Measurements from ENCODE around the gene FNTB.

Gene FNTB

DNA sequence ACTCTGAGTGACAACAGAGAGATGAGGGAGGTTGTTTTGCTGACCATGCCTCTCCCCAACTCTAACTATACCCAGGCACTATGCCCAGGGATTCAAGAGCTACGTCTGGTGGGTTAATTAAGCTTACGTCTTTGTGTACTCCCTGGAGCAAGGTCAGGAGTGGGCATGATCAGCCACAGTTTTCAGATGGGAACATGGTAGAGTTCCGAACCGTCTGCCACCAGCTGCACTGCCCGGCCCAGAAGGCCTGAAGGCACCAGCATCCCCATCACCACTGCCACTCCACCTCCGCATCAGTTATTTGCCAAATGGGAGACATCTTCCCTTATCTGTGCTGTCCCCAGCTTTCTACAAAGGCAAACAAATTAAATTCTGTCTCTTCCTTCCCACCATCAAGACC is 33.0 kb upstream of the FNTB start:
- H3K27ac ChIP-seq, result no peak overlapping the region
- TF ChIP-seq, protein P1, sequence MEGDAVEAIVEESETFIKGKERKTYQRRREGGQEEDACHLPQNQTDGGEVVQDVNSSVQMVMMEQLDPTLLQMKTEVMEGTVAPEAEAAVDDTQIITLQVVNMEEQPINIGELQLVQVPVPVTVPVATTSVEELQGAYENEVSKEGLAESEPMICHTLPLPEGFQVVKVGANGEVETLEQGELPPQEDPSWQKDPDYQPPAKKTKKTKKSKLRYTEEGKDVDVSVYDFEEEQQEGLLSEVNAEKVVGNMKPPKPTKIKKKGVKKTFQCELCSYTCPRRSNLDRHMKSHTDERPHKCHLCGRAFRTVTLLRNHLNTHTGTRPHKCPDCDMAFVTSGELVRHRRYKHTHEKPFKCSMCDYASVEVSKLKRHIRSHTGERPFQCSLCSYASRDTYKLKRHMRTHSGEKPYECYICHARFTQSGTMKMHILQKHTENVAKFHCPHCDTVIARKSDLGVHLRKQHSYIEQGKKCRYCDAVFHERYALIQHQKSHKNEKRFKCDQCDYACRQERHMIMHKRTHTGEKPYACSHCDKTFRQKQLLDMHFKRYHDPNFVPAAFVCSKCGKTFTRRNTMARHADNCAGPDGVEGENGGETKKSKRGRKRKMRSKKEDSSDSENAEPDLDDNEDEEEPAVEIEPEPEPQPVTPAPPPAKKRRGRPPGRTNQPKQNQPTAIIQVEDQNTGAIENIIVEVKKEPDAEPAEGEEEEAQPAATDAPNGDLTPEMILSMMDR (conservative IDR thresholded peaks at IDR 0.05), result no peak

DNA sequence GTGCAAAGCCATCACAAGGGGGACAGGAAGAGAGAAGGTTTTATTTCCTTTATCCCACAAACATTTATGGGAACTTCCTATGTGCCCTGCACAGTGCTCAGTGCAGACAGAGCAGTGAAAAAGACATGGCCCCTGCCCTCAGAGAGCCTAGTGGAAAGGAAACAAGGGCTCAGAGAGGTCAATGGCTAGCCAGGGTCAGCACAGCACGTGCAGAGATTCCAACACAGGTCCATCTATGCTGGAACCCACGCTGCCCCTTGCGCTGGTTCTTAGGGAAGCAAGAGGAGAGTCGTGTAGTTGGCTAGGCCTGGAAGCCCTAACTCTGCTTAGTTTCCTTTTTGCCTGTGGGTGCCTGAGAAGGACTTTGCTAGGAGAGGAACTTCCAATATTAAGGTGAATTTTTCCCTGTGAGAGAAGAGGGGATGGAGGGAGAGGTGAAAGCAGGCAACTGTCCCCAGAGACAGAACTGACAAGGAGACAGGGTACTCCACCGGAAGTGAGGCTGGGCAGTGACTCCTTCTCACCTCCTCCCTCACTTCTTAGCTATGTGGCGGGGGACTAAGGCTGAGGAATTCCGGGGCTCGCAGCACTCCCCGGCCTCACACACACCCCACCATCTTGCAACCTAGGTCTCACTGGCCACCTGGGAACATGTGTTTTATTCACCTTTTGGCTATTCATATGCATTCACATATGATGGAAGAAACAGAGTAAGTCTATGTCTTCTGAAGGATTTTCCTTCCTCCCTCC is 32.0 kb upstream of the FNTB start:
- no peak overlapping the region for H3K27ac ChIP-seq
- TF ChIP-seq ZFX (IDR thresholded peaks at IDR 0.05), result no peak
- TF ChIP-seq, protein P1 (conservative IDR thresholded peaks at IDR 0.05), result no peak

DNA sequence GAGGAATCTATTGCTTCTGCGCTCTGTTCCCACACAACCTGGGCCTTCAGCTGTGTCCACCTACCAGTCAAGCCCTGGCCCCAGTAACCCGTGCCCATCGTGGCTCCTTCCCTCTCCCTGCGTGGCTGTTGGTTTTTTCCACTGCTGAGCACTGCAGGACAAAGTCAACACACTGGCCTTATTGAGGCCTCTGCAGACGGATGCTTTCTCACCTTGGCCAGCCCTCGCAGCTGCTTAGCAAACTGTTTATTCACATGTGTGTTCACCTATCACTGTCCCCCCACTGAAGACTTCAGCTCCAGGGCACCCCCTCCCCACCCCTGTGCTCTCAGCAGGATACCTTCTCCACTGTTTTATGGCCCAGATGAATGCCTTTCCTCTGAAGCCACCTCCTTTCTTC is 31.4 kb upstream of the FNTB start:
- H3K27ac ChIP-seq, result no peak overlapping the region
- TF ChIP-seq, protein P1 (conservative IDR thresholded peaks at IDR 0.05), result no peak
- TF ChIP-seq ZFX (IDR thresholded peaks at IDR 0.05), result no peak

DNA sequence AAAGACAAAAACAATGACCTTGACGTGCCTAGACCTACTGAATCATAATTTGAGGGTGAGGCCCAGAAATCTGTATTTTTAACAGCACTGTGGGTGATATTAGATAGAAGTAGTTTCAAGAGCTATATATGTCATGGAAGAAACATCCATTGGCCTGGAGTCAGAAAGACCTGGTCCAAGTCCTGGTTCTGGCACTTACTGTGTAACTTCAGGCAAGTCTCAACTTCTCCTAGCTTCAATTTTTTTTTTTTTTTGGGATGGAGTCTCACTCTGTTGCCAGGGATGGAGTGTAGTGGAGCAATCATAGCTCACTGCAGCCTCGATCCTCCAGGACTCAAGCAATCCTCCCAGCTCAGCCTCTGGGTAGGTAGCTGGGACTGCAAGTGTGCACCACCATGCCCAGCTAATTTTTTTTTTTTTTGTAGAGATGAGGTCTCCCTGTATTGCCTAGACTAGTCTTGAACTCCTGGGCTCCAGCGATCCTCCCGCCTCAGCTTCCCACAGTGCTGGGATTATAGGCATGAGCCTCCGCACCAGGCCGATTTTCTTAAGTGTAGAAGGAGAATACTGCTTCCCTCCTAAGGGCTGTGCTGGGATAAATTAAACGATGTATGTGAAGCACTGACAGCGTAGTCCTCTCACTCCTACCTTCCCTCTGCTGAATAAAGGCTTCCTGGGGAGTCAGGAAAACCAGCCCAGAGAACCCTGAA is 29.8 kb upstream of the FNTB start:
- no peak overlapping the region for H3K27ac ChIP-seq
- TF ChIP-seq, protein P1 (conservative IDR thresholded peaks at IDR 0.05), result no peak
- no peak for TF ChIP-seq ZFX (IDR thresholded peaks at IDR 0.05)

DNA sequence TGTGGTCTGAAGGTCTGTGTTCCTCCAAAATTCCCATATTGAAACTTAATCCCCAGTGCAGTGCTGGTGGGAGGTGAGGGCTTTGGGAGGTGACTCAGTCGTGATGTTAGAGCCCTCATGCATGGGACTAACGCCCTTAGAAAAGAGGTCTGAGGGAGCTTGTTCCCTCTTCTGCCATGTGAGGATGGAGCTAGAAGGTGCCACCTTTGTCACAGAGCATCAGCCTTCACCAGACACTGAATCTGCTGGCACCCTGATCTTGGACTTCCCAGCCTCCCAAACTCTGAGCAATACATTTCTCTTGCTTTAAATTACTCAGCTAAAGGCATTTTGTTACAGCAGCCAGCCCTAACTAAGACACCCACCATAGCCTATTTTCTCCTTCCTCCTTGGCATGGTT is 28.5 kb upstream of the FNTB start:
- H3K27ac ChIP-seq, result no peak overlapping the region
- TF ChIP-seq ZFX (IDR thresholded peaks at IDR 0.05), result no peak
- TF ChIP-seq, protein P1 (conservative IDR thresholded peaks at IDR 0.05), result no peak

DNA sequence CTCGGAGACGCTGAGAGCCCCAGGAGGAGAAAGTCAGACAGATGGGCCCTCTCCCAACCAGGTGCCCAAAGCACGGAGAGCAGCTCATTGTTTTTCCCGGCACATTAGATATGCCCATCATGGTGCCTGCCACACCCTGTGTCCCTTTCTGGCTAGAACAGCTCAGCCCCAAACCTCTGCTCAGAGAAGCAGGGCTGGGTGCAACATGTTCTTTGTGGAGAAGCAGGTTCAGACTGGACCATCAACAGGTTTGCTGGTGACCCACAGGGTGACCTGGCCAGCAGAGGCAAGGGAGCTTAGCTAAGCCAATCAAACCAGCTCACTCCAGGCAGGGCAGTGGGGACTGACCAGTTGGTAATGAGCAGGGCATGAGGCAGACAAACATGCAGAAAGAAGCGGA is 28.0 kb upstream of the FNTB start:
- no peak for TF ChIP-seq ZFX (IDR thresholded peaks at IDR 0.05)
- TF ChIP-seq, protein P1 (conservative IDR thresholded peaks at IDR 0.05), result no peak
- H3K27ac ChIP-seq, result no peak overlapping the region

DNA sequence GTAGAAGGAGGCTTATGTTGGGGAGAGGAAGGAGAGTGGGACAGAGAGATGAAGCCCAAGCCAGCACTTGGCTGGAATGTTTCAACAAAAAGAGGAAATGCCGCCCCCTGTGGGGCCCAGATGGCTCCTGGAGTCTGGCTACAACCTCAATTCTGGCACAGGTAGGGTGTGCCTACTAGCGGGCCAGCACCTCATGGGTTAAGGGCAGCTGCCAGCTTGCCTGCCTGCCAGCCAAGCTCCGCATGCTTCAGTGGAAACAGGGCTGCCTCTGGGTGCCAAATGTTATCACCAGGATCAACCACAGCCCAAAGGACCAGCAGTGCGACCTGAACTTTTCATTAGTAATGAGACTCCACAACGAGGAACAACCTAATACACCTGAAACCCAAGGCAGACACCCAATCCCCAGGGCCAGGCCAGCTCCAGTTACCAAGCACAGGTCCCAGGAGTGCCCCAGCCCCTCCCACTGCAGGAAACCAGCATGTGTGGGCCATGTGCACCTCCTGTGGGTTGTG is 25.9 kb upstream of the FNTB start:
- peak overlapping the region; percentile 20 for H3K27ac ChIP-seq
- no peak for TF ChIP-seq ZFX (IDR thresholded peaks at IDR 0.05)
- TF ChIP-seq, protein P1 (conservative IDR thresholded peaks at IDR 0.05), result no peak; the same call in 1 of the 2 replicates
